PC-9 (cell line): ENCODE data around the gene GAB2. TPM values are rescaled to one million over a fixed set of nuclear protein-coding genes. Genes with fewer than 3 reads are reported as not detected.

Source experiments
- BruUV-seq: library from RNA; stranded (reverse); fragments of 400-500 nt; replicated peaks from 2 replicates; lab custom pipeline; 2021; lab: Mats Ljungman, UMichigan
- CTCF ChIA-PET: fragments of 300-600 bp; sonication (Branson Sonifier 250); formaldehyde crosslinking; loops from one replicate; lab custom pipeline; 2022; ENCODE audit warnings: antibody characterized with exemption; lab: Charles Lee
- POLR2A ChIA-PET: fragments of 300-600 bp; sonication (Branson Sonifier 250); formaldehyde crosslinking; loops from one replicate; lab custom pipeline; 2022; ENCODE audit warnings: antibody characterized with exemption; ENCODE audit not compliant: unreplicated experiment; lab: Charles Lee
- DNase-seq, 2 experiments: peaks; one replicate each; pipeline versions ENCODE4 v3.0.0 to v3.0.0-alpha.2; 2015 to 2022; ENCODE audit warnings: mixed read lengths in 1 of 2
- H2AFZ ChIP-seq: fragments of 200-600 bp; sonication (generic); 2 replicates; pipeline ENCODE4 v1.8.1; 2017; ENCODE audit warnings: antibody characterized with exemption
- H3F3A ChIP-seq: fragments of 200-600 bp; sonication (generic); 2 replicates; pipeline ENCODE4 v1.8.1; 2017; ENCODE audit warnings: antibody characterized with exemption, mild to moderate bottlenecking, low read depth; ENCODE audit not compliant: insufficient read depth
- H3K27ac ChIP-seq: fragments of 200-600 bp; sonication (generic); 2 replicates; pipeline ENCODE4 v1.6.1; 2016; ENCODE audit warnings: mixed run types
- H3K27me3 ChIP-seq: fragments of 200-600 bp; sonication (generic); 2 replicates; pipeline ENCODE4 v1.6.1; 2016; ENCODE audit warnings: low read depth, mixed run types; ENCODE audit not compliant: insufficient read depth
- H3K36me3 ChIP-seq: fragments of 200-600 bp; sonication (generic); 2 replicates; pipeline ENCODE4 v1.6.1; 2016; ENCODE audit warnings: low read depth, mixed run types
- H3K4me1 ChIP-seq: fragments of 200-600 bp; sonication (generic); replicated peaks from 2 replicates; pipeline ENCODE4 v1.6.1; 2016; ENCODE audit warnings: mixed run types; ENCODE audit not compliant: insufficient read depth
- H3K4me2 ChIP-seq: fragments of 200-600 bp; sonication (generic); 2 replicates; pipeline ENCODE4 v1.6.1; 2017; ENCODE audit warnings: mixed run types
- H3K4me3 ChIP-seq: fragments of 200-600 bp; sonication (generic); 2 replicates; pipeline ENCODE4 v1.6.1; 2016; ENCODE audit warnings: mixed run types
- H3K79me2 ChIP-seq: fragments of 200-600 bp; sonication (generic); 2 replicates; pipeline ENCODE4 v1.6.1; 2017; ENCODE audit warnings: low read depth, mixed run types
- H3K9me2 ChIP-seq: fragments of 200-600 bp; sonication (generic); 2 replicates; pipeline ENCODE4 v1.8.1; 2017; ENCODE audit warnings: mild to moderate bottlenecking; ENCODE audit not compliant: insufficient read depth
- H3K9me3 ChIP-seq: fragments of 200-600 bp; sonication (generic); 2 replicates; pipeline ENCODE4 v1.8.1; 2016; ENCODE audit warnings: low read depth; ENCODE audit not compliant: insufficient read depth
- H4K20me1 ChIP-seq: fragments of 200-600 bp; sonication (generic); 2 replicates; pipeline ENCODE4 v1.8.1; 2017; ENCODE audit not compliant: insufficient read depth
- CTCF ChIP-seq: fragments of 200-600 bp; sonication (generic); conservative IDR thresholded peaks from 2 replicates; pipeline ENCODE4 v1.6.1; 2017; ENCODE audit warnings: mixed run types, antibody characterized with exemption, mild to moderate bottlenecking, moderate library complexity
- EZH2 ChIP-seq: fragments of 200-600 bp; sonication (generic); IDR thresholded peaks from 2 replicates; pipeline ENCODE4 v1.8.0; 2017; ENCODE audit warnings: antibody characterized with exemption, low read depth
- intact Hi-C: fragments of 100-400 bp; cut with micrococcal nuclease; formaldehyde crosslinking; loops from one replicate; pipeline ENCODE4 v1.10.0; 2022; ENCODE audit not compliant: unreplicated experiment
- total RNA-seq: library from RNA; stranded (reverse); gene quantifications from 2 replicates; pipeline ENCODE4 v1.2.3, GENCODE V29; 2021

The GAB2 gene
- total RNA-seq, 1 experiment from 2014 or later: 17.5 TPM

GRCh38 chr11:78390809-78391208 is 26.8 kb downstream of the GAB2 start:
- TF ChIP-seq CTCF: no peak
- TF ChIP-seq EZH2: no peak
- DNase-seq: no peak
- Histone ChIP-seq H3K9me3 (peaks cover 5% of the 10 kb centered on the region), H2AFZ (no peak overlapping the region), H3K36me3 (no peaks in the 10 kb centered on the region), H3K4me1 (no peaks in the 10 kb centered on the region), H3K27ac (no peak overlapping the region), H3K4me3 (no peak overlapping the region), H3K9me2 (no peaks in the 10 kb centered on the region), H3K4me2 (no peak overlapping the region), H3F3A (no peaks in the 10 kb centered on the region), H3K79me2 (no peaks in the 10 kb centered on the region), H3K27me3 (no peaks in the 10 kb centered on the region), H4K20me1 (no peaks in the 10 kb centered on the region)
- CTCF ChIA-PET: no interaction called here
- POLR2A ChIA-PET: no interaction called here
- no TSS peak for BruUV-seq
- intact Hi-C loops: no loop called here

- H3K9me2 ChIP-seq: no peaks in the 10 kb centered on the region
- H3K36me3 ChIP-seq: no peaks in the 10 kb centered on the region
- H2AFZ ChIP-seq: no peak overlapping the region
- H3K4me1 ChIP-seq: no peaks in the 10 kb centered on the region
- no peaks in the 10 kb centered on the region for H3F3A ChIP-seq
- TF ChIP-seq CTCF (no peak), EZH2 (no peak)
- H3K79me2 ChIP-seq: no peaks in the 10 kb centered on the region
- no TSS peak for BruUV-seq
- CTCF ChIA-PET: interaction anchor here (0.6 kb wide), 1 partner anchor 10 kb away, joined by 3 read pairs; no protein-coding TSS in a partner anchor
- no peaks in the 10 kb centered on the region for H3K27me3 ChIP-seq
- POLR2A ChIA-PET: no interaction called here
- intact Hi-C loops: no loop called here
- H3K27ac ChIP-seq: no peak overlapping the region
- H4K20me1 ChIP-seq: no peaks in the 10 kb centered on the region
- no peak overlapping the region for H3K4me3 ChIP-seq
- H3K9me3 ChIP-seq: peaks cover 21% of the 10 kb centered on the region
- no peak for DNase-seq
- no peak overlapping the region for H3K4me2 ChIP-seq
Observed at GRCh38 chr11:78386215-78386941, 31.2 kb downstream of the GAB2 start.

- intact Hi-C loops: no loop called here
- no peak for TF ChIP-seq CTCF
- no peak for TF ChIP-seq EZH2
- DNase-seq: no peak
- Histone ChIP-seq H3K27me3 (no peaks in the 10 kb centered on the region), H3F3A (no peaks in the 10 kb centered on the region), H2AFZ (no peak overlapping the region), H3K4me3 (no peak overlapping the region), H3K9me3 (peaks cover 21% of the 10 kb centered on the region), H3K4me2 (no peak overlapping the region), H3K79me2 (no peaks in the 10 kb centered on the region), H4K20me1 (no peaks in the 10 kb centered on the region), H3K27ac (no peak overlapping the region), H3K4me1 (no peaks in the 10 kb centered on the region), H3K9me2 (no peaks in the 10 kb centered on the region), H3K36me3 (no peaks in the 10 kb centered on the region)
- CTCF ChIA-PET: no interaction called here
- POLR2A ChIA-PET: no interaction called here
- no TSS peak for BruUV-seq
Observed at GRCh38 chr11:78385205-78385604, 32.4 kb downstream of the GAB2 start.
